ENCODE data around the gene RAB7A. TPM values are rescaled to one million over a fixed set of nuclear protein-coding genes. Genes with fewer than 3 reads are reported as not detected.

Gene RAB7A
- total and polyA plus RNA-seq, 2 of the 13 experiments (the other 11 are each of a cell fraction or from before 2014, with no cell fraction given), result 26.5 to 182 TPM

DNA sequence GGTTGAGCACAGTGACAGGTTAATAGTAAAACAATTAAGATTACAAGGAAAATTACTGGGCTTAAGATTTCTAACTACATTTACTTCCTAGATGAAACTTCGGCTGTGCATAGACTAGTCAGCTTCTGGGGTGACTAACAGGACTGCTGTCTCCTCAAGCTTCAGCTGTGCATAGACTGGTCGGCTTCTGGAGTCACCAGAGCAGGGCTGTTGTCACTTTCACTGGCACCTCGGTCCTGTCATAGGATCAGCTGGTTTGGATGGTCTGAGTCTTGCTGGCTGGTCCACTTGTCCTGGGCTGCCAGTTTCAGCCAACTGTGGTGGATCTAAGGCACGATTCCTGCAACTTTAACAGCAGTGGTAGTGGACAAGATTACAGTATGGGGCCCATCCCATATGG, 129.6 kb downstream of the RAB7A start:
- H3K4me3 ChIP-seq (replicated peaks in 1 of 3; ENCODE audit: insufficient read depth in 1 of 3, low read depth in 2 of 3, low read length in 3 of 3), result no peak overlapping the region
- peaks cover 3% of the 10 kb centered on the region for H3K4me1 ChIP-seq (ENCODE audit: insufficient read depth, low read length)
- no peaks in the 10 kb centered on the region for H3K36me3 ChIP-seq (replicated peaks in 1 of 2; ENCODE audit: control insufficient read depth in 1 of 2, insufficient read depth in 2 of 2, low read length in 2 of 2)
- no peaks in the 10 kb centered on the region for H3K27me3 ChIP-seq (ENCODE audit: control insufficient read depth in 1 of 2, insufficient read depth in 2 of 2, low read length in 2 of 2)
- no peak overlapping the region for H3K4me2 ChIP-seq (ENCODE audit: low read depth, low read length)
- FAIRE-seq, result no peak
- no peak for DNase-seq (ENCODE audit: low spot score)
- peaks cover 54% of the 10 kb centered on the region for H3K9me3 ChIP-seq (ENCODE audit: low read length)
- H2AFZ ChIP-seq (ENCODE audit: low read length), result no peak overlapping the region
- CTCF ChIA-PET (ENCODE audit: low intra/inter-chr PET ratio, low total read pairs), result no interaction called here
- BruUV-seq (replicated peaks), result no TSS peak
- H4K20me1 ChIP-seq (ENCODE audit: insufficient read depth, low read length), result no peaks in the 10 kb centered on the region
- no peaks in the 10 kb centered on the region for H3K79me2 ChIP-seq (ENCODE audit: insufficient read depth, low read length)
- WGBS (ENCODE audit: low lambda C conversion rate), result 6% methylated on average over 3 of the region's 4 CpGs
- no peak overlapping the region for H3K9ac ChIP-seq (ENCODE audit: insufficient read depth, low read depth, low read length)
- TF ChIP-seq ZMAT3 (CRISPR knock-in tag; conservative IDR thresholded peaks at IDR 0.05), result no peak
- no peak for TF ChIP-seq TARDBP (CRISPR knock-in tag; IDR thresholded peaks at IDR 0.05)
- TF ChIP-seq NR2F1 (CRISPR knock-in tag; IDR thresholded peaks at IDR 0.05), result no peak
- no peak for TF ChIP-seq GTF2F1 (IDR thresholded peaks at IDR 0.05; ENCODE audit: low read length)
- no peak for TF ChIP-seq POLR2G (IDR thresholded peaks at IDR 0.05; ENCODE audit: low read depth, low read length)
- TF ChIP-seq, protein P1, sequence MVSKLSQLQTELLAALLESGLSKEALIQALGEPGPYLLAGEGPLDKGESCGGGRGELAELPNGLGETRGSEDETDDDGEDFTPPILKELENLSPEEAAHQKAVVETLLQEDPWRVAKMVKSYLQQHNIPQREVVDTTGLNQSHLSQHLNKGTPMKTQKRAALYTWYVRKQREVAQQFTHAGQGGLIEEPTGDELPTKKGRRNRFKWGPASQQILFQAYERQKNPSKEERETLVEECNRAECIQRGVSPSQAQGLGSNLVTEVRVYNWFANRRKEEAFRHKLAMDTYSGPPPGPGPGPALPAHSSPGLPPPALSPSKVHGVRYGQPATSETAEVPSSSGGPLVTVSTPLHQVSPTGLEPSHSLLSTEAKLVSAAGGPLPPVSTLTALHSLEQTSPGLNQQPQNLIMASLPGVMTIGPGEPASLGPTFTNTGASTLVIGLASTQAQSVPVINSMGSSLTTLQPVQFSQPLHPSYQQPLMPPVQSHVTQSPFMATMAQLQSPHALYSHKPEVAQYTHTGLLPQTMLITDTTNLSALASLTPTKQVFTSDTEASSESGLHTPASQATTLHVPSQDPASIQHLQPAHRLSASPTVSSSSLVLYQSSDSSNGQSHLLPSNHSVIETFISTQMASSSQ (IDR thresholded peaks at IDR 0.05; ENCODE audit: low read depth), result no peak
- TF ChIP-seq, protein P1 (CRISPR knock-in tag; IDR thresholded peaks at IDR 0.05; ENCODE audit: borderline replicate concordance), result no peak
- TF ChIP-seq CBFB (CRISPR knock-in tag; IDR thresholded peaks at IDR 0.05), result no peak
- no peak for TF ChIP-seq ZNF672 (CRISPR knock-in tag; IDR thresholded peaks at IDR 0.05)
- TF ChIP-seq, protein P2, sequence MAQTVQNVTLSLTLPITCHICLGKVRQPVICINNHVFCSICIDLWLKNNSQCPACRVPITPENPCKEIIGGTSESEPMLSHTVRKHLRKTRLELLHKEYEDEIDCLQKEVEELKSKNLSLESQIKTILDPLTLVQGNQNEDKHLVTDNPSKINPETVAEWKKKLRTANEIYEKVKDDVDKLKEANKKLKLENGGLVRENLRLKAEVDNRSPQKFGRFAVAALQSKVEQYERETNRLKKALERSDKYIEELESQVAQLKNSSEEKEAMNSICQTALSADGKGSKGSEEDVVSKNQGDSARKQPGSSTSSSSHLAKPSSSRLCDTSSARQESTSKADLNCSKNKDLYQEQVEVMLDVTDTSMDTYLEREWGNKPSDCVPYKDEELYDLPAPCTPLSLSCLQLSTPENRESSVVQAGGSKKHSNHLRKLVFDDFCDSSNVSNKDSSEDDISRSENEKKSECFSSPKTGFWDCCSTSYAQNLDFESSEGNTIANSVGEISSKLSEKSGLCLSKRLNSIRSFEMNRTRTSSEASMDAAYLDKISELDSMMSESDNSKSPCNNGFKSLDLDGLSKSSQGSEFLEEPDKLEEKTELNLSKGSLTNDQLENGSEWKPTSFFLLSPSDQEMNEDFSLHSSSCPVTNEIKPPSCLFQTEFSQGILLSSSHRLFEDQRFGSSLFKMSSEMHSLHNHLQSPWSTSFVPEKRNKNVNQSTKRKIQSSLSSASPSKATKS (CRISPR knock-in tag; IDR thresholded peaks at IDR 0.05), result no peak
- TF ChIP-seq MAFK (conservative IDR thresholded peaks at IDR 0.05 in 1 of 2, IDR thresholded peaks at IDR 0.05 in 1 of 2; ENCODE audit: low read length in 2 of 2), result no peak
- TF ChIP-seq NAIF1 (CRISPR knock-in tag; IDR thresholded peaks at IDR 0.05; ENCODE audit: borderline replicate concordance), result no peak
- TF ChIP-seq, protein P3, sequence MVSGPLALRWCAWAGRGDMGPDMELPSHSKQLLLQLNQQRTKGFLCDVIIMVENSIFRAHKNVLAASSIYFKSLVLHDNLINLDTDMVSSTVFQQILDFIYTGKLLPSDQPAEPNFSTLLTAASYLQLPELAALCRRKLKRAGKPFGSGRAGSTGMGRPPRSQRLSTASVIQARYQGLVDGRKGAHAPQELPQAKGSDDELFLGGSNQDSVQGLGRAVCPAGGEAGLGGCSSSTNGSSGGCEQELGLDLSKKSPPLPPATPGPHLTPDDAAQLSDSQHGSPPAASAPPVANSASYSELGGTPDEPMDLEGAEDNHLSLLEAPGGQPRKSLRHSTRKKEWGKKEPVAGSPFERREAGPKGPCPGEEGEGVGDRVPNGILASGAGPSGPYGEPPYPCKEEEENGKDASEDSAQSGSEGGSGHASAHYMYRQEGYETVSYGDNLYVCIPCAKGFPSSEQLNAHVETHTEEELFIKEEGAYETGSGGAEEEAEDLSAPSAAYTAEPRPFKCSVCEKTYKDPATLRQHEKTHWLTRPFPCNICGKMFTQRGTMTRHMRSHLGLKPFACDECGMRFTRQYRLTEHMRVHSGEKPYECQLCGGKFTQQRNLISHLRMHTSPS (CRISPR knock-in tag; IDR thresholded peaks at IDR 0.05; ENCODE audit: low read depth), result no peak
- intact Hi-C loops (cut with micrococcal nuclease; ENCODE audit: unreplicated experiment), result no loop called here
- no peak for ATAC-seq
- in situ Hi-C loops (cut with HindIII; ENCODE audit: extremely low pct_ligation_motif_present, low pct_unique_long_range_greater_than_20kb), result no loop called here
- POLR2A ChIA-PET, result no interaction called here
- no peak overlapping the region for H3K27ac ChIP-seq (ENCODE audit: extremely low read length, insufficient read depth, low read length)
